Daoy (cell line): ENCODE results near the gene TM7SF3. TPM values are rescaled to one million over a fixed set of nuclear protein-coding genes. Genes with fewer than 3 reads are reported as not detected.

Experiments used
- DNase-seq: peaks from one replicate; pipeline ENCODE4 v3.0.0-alpha.2; 2015; ENCODE audit warnings: low read depth
- total RNA-seq: library from RNA; depleted of rRNA; stranded (reverse); fragments of >200 nt; shearing (Covaris generic); gene quantifications from 2 replicates; pipeline ENCODE4 v1.2.3, GENCODE V29; 2014

TM7SF3 gene
- total RNA-seq, 1 experiment from 2014 or later = 66.8 TPM

DNA sequence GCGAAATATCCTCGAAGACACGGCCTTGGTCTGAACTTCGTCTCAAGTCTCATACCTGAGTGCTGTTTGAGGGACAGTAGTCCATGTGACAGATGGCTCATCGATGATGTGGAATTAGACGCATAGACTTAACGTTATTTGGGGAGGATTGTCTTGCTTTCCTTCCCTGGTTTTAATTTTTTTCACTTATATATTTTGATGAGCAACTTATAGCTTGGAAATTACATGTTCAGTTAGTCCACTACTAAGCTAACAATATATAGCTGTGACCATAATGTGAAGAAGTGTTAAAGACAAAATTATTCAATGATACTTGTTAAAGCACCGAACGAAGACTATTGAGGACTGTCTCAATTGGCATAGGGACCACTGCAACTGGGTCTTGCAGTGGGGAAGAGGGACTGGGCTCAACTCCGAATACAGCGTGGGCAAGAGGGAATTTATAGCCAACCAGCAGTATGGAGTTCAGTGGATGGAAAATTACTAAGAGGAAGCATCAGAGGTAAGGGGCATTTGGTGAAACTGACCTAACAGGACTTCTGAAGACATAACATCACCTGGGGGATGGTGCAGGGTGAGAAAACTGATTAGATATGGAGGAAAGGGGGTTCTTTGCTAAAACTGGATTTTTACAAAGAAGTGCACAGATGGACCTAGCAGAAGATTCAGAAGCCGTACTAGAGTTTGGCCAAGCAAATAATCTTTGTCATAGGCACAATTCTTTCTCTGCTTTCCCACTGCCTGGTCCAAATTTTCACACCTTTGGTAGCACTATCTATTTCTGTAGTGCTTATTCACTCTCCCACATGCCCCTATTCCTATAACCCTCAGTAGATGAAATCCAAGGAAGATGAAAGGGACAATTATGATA is 910 bp upstream of the TM7SF3 start:
- DNase-seq = no peak

DNA sequence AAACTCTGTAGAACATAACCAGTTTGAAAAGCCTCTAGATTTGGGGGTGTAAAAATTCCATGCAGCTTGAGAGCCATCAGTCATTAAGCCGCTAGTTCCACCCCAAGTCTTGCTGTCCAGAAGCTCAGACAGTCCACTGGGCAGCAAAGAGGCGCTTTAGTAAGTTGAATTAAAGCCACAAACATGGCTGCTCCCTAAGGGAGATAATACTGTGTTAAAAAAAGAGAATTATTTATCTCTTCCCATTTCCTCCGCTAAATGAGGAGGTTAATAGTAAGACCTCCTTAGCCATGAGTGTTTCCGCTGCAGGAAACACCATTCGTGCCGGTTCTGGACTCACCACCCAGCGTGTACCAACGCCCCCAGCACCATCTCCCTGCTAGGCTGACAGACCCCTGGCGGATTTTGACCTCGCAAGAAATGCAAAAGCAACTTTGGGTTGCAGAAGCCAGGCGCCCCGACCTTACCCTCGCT is 536 bp downstream of the TM7SF3 start:
- DNase-seq = no peak

DNA sequence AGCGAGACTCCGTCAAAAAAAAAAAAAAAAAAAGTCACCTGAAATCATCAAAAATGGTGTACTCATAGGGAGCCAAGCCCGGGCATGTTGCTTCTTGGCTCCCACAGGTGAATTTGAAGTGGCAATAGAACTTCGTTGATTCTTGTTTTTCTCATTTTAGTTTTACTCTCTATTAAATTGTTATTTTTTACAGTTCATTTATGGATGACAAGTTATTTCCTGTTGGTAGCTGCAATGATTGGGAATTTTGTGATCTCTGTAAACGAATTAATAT is 1.3 kb downstream of the TM7SF3 start:
- DNase-seq = no peak

DNA sequence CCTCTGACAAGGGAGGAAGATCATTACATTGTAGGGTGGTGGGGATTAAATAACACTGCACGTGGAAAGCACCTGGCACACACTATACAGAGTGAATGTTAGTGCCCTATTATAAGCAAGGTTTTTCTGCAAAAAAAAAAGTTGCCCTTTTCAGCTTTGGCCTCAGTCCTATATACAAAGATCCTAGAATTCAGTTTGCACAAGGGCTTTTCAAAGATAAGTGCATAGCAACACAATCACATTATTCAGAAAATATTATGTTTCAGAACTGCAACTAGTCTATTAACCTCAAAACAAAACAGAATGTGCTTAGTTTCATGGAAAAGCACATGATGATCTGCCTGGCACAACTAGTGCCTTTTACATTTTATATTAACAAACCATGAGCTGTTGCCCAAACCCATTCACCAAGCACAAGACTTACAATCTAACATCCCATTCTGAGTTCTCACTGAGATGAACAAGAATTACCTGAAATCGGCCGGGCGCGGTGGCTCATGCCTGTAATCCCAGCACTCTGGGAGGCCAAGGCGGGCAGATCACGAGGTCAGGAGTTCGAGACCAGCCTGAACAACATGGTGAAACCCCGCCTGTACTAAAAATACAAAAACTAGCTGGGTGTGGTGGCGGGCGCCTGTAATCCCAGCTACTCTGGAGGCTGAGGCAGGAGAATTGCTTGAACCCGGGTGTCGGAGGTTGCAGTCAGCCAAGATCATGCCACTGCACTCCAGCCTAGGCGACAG is 1.8 kb downstream of the TM7SF3 start:
- DNase-seq = no peak

DNA sequence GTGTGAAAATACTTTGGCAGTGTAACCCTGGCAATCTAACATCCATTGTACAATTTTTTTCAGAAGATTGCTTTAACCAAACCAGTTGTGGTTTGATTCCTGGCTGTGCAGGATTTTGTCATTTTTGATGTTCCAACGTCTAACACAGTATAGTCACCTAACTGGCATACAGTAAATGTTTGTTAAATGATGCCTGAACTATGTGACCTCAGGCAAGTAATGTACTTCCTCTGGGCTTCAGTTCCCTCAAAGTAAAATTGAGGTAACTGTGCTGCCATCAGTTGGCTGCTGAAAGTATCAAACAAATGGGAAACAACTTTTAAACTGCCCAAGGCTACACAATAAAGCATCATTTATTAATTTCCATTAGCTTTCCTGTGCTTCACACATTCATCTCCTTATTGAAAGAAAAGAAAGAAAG is 4.3 kb downstream of the TM7SF3 start:
- DNase-seq = no peak

DNA sequence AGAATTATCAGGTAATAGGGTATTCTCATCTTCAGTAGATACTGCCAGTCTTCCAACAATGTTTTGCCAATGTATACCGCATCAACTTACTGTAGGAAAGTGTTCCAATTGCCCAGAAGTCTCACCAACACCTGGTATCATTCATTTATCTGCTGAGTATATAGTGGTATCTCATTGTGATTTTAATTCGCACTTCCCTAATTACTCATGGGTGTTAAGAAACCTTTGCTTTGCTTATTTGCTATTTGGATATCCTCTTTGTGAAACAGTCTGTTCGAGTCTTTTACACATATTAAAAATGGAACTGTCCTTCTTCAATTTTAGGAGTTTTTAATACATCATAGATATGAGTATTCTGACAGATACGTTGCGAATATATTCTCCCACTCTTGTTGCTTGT is 6.1 kb downstream of the TM7SF3 start:
- DNase-seq = no peak

DNA sequence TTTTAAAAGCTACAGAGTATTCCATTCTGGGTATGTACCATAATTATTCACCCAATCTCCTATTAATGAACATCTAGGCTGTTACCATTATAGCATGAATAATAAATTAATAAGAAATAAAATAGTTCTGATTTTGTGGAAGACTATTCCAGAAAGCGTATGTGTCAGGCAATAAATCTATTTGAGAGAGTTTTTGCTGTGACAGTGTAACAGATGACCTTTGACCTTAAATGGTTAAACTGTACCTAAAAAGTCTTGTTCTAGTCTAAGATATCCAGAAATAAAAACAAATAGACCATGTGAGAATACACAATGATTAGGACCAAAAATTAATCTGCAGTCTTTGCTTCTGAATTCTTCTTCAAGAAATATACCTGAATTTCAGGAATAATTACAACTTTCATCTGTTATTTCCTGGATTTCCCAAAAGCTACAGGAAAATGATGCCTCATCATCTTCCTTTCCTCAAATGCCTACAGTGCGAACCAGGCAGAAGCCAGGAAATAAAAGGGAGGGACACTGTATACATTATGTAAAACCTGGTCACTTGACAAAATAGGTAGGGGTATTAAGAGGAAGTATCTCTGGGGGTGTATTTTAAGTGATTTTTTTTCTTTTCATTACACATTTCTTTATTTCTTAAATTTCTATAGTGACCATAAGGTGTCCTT is 7.3 kb downstream of the TM7SF3 start:
- no peak for DNase-seq

DNA sequence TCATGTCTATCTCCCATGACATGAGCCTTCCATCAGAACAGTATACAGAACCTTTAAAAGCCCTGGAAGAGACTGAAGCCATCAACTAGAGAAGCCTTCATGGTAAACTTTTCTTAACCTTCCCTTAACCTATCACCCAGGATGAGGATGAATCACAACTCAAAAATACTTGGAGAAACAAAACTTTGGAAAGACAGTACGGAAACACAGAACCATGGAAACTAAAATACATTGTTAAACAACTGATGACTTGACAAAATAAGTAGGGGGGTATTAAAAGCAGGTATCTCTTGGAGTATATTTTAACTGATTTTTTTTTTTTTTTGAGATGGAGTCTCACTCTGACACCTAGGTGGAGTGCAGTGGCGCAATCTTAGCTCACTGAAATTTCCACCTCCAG is 8.7 kb downstream of the TM7SF3 start:
- no peak for DNase-seq

DNA sequence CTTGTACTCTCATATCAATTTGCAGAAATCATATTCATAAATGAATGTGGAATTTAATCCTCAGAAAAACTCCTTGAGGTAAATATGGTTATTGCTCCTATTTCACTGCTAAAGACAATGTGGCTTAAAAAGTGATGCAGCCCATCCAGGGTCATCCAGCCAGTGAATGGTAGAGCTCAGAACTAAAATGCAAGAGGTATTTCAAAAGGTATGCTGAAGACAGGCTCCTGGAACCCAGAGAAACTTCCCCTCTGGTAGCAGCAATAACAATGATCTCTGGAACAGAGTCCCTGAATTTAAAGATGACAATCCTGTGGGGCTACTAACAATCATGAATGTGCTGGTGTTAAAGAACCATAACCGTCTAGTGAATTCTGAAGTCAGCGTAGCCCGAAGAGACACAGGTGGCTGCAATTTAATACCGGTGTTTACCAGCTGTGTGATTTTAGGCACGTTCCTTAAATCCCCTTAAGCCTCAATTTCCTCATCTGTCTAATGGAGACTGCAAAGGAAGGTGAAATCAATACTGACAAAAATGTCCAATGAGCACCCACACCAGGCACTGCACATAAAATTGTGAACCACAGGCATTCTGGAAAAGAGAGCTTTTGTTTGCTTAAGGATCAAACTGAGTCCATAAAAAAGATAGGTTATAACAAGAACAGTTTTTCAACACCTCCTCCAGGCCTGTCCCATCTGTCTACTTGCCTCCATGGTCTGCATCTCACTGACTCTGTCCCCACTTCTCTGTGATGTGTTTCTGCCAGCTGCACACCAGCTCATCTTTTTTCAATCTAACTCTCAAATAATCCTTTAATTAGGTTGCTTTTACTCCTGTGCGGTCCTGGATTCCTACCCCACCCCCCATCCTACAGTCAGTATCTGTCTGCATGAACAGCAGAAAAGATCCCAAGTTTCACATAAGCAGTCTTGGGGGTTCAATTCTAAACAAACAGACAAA is 10.5 kb downstream of the TM7SF3 start:
- DNase-seq = no peak

DNA sequence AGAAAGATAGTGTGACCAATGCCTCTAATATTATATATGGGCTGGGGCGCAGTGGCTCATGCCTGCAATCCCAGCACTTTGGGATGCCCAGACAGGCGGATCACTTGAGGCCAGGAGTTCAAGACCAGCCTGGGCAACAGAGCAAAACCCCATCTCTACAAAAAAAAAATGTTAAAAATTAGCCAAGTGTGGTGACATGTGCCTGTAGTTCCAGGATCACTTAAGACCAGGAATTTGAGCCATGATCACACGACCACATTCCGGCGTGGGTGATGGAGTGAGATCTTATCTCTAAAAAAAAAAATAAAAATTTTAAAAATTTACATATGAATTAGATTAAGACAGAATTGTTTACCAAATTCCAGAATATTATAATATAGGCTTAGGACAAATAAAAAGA is 12.0 kb downstream of the TM7SF3 start:
- DNase-seq = no peak

DNA sequence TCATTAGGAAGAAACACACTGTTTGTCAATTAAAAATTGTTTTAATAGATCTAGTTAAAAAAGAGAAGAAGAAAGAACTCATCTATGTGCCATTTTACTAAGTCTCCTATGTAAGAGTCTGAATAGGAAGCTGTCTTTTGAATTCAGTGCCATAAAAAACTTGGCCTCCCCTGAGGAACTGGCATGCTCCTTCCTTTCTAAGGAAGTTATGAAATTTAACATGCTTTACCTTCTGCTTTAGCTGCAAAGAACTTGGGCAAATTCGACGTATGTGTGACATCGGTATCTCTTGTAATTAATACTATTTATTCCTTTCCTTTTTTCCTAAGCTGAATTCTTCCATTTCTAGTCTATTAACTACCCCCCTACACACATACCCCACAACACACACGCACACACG is 12.5 kb downstream of the TM7SF3 start:
- DNase-seq = no peak

DNA sequence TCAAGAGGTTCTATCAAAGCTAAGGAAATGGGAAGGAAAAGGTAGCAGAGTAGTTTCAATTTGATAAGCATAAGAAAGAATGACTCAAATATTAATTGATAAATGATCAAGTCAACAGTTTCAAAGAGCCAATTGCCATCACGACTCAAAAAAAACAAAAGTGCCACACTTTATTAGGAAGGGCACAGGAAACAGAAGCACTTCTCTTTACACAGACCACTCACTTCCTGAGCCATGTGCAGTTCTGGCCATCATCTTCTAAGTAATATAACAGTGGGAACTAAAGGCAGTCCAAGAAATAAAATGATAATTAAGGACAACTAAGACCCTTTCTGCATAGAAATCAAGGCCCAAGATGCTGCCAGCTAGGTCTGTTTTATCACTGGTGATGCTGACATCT is 13.2 kb downstream of the TM7SF3 start:
- no peak for DNase-seq

DNA sequence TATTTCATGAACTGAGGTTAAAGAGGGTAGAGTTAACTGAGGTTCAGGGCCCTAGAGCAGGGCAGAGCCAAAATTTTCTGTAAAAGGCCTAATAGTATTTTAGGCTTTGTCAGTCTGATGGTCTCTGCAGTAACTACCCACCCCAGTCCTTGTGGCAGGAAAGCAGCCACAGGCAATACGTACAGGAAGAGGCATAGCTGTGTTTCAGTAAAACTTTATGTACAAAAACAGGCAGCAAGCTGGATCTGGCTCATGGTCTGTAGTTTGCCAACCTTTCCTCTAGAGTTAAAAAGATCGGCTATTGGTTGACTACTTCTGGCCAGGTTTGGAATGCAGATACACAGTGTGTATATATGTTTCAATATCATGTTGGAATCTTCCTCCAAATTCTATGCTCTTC is 17.2 kb downstream of the TM7SF3 start:
- no peak for DNase-seq

DNA sequence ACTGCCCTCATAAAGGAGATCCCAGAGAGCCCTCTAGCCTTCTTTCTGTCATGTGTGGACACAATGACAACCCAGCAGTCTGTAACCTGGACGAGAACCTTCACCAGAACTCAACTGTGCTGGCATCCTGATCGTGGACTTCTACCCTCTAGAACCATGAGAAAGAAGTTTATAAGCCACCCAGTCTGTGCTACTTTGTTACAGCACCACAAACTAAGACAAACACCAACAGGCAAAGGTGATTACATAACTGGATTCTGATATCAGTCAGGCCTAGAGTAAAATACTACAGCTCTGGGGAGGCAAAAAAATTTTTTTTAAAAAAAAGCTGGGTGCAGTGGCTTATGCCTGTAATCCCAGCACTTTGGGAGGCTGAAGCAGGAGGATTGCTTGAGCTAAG is 18.5 kb downstream of the TM7SF3 start:
- no peak for DNase-seq

DNA sequence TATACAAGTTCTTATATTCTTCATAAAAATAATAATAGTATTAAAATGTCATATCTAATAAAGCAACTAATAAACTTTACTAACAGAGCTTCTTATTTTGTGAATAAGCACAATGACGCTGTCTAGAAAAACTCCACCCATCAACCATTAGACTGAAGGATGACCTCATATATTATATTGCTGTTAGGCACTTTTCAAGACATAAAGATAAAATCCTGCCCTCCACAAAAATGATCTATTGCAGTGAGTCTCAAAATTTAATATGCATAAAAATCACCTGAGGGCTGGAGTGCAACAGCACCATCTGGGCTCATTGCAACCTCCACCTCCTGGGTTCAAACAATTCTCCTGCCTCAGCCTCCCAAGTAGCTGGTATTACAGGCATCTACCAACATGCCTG is 20.1 kb downstream of the TM7SF3 start:
- DNase-seq = no peak

DNA sequence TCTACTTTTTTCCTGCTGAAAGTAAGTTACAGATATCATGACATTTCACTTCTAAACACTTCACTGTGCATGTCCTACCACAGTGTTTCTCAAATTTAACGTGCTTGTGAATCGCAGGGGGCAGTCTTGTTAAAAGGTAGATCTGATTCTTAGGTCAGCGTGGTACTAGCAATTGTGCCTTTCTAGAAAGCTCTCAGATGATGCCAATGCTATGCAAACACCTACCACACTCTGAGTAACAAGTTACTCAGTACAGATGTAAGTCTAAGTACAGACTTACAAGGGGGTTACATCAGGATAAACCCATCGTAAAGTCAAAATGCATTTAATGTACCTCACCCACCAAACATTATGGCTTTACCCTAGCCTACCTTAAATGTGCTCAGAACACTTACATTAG is 22.4 kb downstream of the TM7SF3 start:
- no peak for DNase-seq

DNA sequence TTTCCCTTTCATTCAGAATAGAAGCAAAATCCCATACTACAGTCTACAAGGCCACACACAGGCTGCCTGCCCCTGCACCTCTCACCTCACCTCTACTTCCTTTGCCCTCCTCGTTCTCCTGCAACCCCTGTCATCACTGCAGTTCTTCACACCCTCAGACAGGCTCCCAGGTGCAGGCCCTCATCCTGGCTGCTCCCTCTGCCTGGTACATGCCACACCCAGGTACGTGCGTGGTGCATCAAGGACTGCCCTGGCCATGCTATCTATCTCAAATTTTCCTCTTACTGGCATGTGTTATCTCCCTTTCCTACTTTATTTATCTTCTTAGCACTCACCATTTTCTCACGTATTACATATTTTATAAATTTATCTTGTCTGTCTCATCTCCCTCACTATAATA is 24.3 kb downstream of the TM7SF3 start:
- DNase-seq = no peak

DNA sequence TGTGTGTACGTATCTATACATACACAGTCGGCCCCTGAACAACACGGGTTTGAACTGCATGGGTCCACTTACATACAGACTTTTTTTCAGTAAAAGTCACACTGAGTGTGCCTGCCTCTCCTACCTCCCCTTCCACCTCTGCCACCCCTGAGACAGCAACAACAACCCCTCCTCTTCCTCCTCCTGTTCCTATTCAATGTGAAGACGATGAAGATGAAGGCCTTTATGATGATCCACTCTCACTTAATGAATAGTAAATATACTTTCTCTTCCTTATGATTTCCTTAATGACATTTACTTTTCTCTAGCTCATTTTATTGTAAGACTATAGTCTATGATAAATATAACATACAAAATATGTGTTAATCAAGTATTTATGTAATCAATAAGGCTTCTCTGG is 25.5 kb downstream of the TM7SF3 start:
- DNase-seq = no peak

DNA sequence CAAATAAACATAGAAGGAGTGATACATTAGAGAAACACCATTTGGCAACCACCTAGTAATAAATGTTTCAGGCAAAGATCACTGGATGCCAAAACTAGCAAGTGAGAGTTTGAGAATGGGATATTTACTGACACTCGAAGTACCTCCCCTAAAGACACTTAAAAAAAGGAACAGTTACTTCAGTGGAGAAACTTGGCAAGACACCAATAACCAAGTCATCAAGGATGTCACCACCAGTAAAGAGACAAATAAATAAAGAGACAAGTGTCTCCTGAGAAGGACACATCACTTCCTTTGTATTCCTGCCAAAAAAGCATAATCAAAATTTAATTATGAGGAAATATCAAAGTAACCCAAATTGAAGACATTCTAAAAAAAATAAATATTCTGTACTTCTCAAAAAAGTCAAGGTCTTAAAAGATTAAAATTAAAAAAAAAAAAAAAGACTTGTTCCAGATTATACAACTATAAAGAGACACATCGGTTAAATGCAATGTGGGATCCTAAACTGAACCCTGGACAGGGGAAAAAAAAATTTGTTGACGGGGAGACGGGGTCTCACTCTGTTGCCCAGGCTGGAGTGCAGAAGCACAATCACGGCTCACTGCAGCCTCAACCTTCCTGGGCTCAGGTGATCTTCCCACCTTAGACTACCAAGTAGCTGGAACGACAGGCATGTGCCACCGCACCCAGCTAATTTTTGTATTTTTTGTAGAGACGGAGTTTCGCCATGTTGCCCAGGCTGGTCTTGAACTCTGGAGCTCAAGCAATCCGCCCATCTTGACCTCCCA is 26.4 kb downstream of the TM7SF3 start:
- DNase-seq = peak; percentile 11

DNA sequence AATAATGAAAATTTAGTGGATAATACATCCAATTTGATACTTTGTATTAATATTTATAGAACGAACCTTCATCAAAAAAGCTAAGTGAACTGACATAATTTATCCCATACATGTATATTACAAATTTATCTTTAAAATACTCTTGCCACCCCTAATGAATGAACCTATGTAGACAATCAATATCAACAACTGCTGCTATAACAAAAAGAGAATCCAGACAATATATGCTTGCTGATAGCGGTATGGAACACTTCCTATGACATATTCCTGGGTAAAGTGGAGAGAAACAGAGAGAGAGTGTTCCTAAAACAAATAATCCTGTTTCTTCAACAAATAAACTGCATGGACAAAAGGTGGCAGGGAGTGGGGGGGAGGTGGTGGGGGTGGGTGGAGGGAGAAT is 31.3 kb downstream of the TM7SF3 start:
- DNase-seq = no peak

DNA sequence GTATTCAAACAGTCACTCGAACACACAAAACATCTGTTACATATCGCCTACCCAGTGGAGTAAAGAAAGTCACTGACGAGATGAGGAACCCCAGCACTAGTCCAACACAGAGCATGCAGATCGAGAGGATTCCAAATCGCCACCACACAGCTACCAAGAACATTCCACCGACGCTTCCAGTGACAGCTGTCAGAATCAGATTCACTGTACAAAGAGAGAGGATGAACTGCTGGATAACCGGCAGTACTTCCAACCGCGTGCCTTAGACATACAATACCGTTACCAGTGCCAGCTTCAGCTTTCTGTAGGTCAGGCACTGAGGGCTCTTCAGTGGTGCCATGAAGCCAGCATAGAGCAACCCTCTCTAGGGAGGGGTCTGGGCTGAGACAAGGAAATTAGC is 34.5 kb downstream of the TM7SF3 start:
- no peak for DNase-seq
